ENCODE results near the gene TDRD12. TPM values are rescaled to one million over a fixed set of nuclear protein-coding genes. Genes with fewer than 3 reads are reported as not detected.

TDRD12 gene
- total and polyA plus RNA-seq, 2 experiments from 2014 or later = 0.68 to 2.8 TPM

DNA sequence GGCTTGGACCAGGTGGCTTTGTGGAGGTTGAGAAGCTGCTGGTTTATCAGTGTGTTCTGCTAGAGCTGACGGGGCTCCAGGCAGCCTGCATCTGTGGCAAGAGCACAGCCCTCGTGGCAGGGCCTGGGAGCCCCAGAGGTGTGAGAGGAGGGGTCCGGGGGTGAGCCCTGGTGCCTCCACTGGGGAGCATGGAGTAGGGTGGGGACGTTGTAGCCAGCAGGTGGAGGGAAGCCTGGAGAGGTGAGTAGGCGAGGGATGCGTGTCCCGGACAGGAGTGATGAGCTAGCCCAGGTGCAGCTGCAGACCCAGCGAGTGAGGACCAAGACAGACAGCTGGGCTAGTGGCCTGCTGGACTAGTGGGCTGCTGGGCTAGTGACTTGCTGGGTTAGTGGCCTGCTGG lies 99.0 kb downstream of the TDRD12 start:
- DNase-seq (ENCODE audit: low spot score) = no peak
- no peak for TF ChIP-seq CTCF (conservative IDR thresholded peaks at IDR 0.05; ENCODE audit: low read depth in 2 of 2)
- no peak for TF ChIP-seq NANOG (IDR thresholded peaks at IDR 0.05; ENCODE audit: borderline replicate concordance)
- TF ChIP-seq STAT1 (IDR thresholded peaks at IDR 0.05; ENCODE audit: unreplicated experiment) = no peak
- TF ChIP-seq ZNF114 (CRISPR knock-in tag; IDR thresholded peaks at IDR 0.05) = no peak
- no peak for TF ChIP-seq POLR2AphosphoS5 (IDR thresholded peaks at IDR 0.05; ENCODE audit: low read depth)
- TF ChIP-seq JUNB (IDR thresholded peaks at IDR 0.05; ENCODE audit: unreplicated experiment) = no peak

GRCh38 chr19:32819419-32820400 lies 100.1 kb downstream of the TDRD12 start:
- Histone ChIP-seq H3K4me3 (no peak overlapping the region), H2AFZ (no peak overlapping the region; the same call in none of the 2 replicates), H3K9me2 (ENCODE audit: insufficient read depth) (no peaks in the 10 kb centered on the region), H3K79me2 (replicated peaks; ENCODE audit: insufficient read depth) (no peaks in the 10 kb centered on the region), H3K36me3 (ENCODE audit: insufficient read depth) (no peaks in the 10 kb centered on the region), H3F3A (replicated peaks; ENCODE audit: low read depth) (no peaks in the 10 kb centered on the region), H3K4me2 (no peak overlapping the region), H4K20me1 (replicated peaks; ENCODE audit: insufficient read depth) (no peaks in the 10 kb centered on the region), H3K27ac (ENCODE audit: low read depth) (no peak overlapping the region), H3K4me1 (ENCODE audit: insufficient read depth) (peaks cover 16% of the 10 kb centered on the region), H3K27me3 (ENCODE audit: insufficient read depth) (no peaks in the 10 kb centered on the region)
- H3K4me3 Mint-ChIP-seq = no peak overlapping the region
- peak overlapping the region; percentile 28; the same call in 1 of the 2 replicates for H3K27ac Mint-ChIP-seq
- H3K36me3 Mint-ChIP-seq (ENCODE audit: low read depth) = no peaks in the 10 kb centered on the region
- peaks cover 41% of the 10 kb centered on the region for H3K4me1 Mint-ChIP-seq
- no peak for DNase-seq (ENCODE audit: low spot score)
- no peak for TF ChIP-seq STAT1 (IDR thresholded peaks at IDR 0.05; ENCODE audit: unreplicated experiment)
- no peak for TF ChIP-seq ZNF114 (CRISPR knock-in tag; IDR thresholded peaks at IDR 0.05)
- TF ChIP-seq NANOG (IDR thresholded peaks at IDR 0.05; ENCODE audit: borderline replicate concordance) = no peak
- TF ChIP-seq, protein P1, sequence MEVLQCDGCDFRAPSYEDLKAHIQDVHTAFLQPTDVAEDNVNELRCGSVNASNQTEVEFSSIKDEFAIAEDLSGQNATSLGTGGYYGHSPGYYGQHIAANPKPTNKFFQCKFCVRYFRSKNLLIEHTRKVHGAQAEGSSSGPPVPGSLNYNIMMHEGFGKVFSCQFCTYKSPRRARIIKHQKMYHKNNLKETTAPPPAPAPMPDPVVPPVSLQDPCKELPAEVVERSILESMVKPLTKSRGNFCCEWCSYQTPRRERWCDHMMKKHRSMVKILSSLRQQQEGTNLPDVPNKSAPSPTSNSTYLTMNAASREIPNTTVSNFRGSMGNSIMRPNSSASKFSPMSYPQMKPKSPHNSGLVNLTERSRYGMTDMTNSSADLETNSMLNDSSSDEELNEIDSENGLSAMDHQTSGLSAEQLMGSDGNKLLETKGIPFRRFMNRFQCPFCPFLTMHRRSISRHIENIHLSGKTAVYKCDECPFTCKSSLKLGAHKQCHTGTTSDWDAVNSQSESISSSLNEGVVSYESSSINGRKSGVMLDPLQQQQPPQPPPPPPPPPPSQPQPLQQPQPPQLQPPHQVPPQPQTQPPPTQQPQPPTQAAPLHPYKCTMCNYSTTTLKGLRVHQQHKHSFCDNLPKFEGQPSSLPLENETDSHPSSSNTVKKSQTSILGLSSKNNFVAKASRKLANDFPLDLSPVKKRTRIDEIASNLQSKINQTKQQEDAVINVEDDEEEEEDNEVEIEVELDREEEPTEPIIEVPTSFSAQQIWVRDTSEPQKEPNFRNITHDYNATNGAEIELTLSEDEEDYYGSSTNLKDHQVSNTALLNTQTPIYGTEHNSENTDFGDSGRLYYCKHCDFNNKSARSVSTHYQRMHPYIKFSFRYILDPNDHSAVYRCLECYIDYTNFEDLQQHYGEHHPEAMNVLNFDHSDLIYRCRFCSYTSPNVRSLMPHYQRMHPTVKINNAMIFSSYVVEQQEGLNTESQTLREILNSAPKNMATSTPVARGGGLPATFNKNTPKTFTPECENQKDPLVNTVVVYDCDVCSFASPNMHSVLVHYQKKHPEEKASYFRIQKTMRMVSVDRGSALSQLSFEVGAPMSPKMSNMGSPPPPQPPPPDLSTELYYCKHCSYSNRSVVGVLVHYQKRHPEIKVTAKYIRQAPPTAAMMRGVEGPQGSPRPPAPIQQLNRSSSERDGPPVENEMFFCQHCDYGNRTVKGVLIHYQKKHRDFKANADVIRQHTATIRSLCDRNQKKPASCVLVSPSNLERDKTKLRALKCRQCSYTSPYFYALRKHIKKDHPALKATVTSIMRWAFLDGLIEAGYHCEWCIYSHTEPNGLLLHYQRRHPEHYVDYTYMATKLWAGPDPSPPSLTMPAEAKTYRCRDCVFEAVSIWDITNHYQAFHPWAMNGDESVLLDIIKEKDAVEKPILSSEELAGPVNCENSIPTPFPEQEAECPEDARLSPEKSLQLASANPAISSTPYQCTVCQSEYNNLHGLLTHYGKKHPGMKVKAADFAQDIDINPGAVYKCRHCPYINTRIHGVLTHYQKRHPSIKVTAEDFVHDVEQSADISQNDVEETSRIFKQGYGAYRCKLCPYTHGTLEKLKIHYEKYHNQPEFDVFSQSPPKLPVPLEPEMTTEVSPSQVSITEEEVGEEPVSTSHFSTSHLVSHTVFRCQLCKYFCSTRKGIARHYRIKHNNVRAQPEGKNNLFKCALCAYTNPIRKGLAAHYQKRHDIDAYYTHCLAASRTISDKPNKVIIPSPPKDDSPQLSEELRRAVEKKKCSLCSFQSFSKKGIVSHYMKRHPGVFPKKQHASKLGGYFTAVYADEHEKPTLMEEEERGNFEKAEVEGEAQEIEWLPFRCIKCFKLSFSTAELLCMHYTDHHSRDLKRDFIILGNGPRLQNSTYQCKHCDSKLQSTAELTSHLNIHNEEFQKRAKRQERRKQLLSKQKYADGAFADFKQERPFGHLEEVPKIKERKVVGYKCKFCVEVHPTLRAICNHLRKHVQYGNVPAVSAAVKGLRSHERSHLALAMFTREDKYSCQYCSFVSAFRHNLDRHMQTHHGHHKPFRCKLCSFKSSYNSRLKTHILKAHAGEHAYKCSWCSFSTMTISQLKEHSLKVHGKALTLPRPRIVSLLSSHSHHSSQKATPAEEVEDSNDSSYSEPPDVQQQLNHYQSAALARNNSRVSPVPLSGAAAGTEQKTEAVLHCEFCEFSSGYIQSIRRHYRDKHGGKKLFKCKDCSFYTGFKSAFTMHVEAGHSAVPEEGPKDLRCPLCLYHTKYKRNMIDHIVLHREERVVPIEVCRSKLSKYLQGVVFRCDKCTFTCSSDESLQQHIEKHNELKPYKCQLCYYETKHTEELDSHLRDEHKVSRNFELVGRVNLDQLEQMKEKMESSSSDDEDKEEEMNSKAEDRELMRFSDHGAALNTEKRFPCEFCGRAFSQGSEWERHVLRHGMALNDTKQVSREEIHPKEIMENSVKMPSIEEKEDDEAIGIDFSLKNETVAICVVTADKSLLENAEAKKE (CRISPR knock-in tag; IDR thresholded peaks at IDR 0.05) = no peak
- TF ChIP-seq JUNB (IDR thresholded peaks at IDR 0.05; ENCODE audit: unreplicated experiment) = no peak
- no peak for TF ChIP-seq POLR2AphosphoS5 (IDR thresholded peaks at IDR 0.05; ENCODE audit: low read depth)
- no peak for TF ChIP-seq ZNF331 (CRISPR knock-in tag; IDR thresholded peaks at IDR 0.05; ENCODE audit: low read depth)
- TF ChIP-seq CREB1 (CRISPR knock-in tag; IDR thresholded peaks at IDR 0.05; ENCODE audit: low read depth) = no peak
- TF ChIP-seq EZH2phosphoT487 (IDR thresholded peaks at IDR 0.05; ENCODE audit: unreplicated experiment) = no peak
- peaks cover 3% of the 10 kb centered on the region for H3K27me3 Mint-ChIP-seq (ENCODE audit: insufficient read depth, low read depth, poor library complexity)
- peak; percentile 14; the same call in 2 of the 3 replicates for ATAC-seq
- H3K9me3 Mint-ChIP-seq = no peaks in the 10 kb centered on the region; the same call in 1 of the 3 replicates

More for the DNA sequence above, 99.0 kb downstream of the TDRD12 start:
- no peaks in the 10 kb centered on the region for H3K27me3 ChIP-seq (ENCODE audit: insufficient read depth)
- H3K27me3 Mint-ChIP-seq (ENCODE audit: insufficient read depth, low read depth, poor library complexity) = peaks cover 2% of the 10 kb centered on the region
- no peaks in the 10 kb centered on the region; the same call in 1 of the 3 replicates for H3K9me3 Mint-ChIP-seq
- no peaks in the 10 kb centered on the region for H3K36me3 ChIP-seq (ENCODE audit: insufficient read depth)
- H3K36me3 Mint-ChIP-seq (ENCODE audit: low read depth) = no peaks in the 10 kb centered on the region
- H3K27ac ChIP-seq (ENCODE audit: low read depth) = no peak overlapping the region
- H3K4me2 ChIP-seq = no peak overlapping the region
- peaks cover 15% of the 10 kb centered on the region for H3K4me1 ChIP-seq (ENCODE audit: insufficient read depth)
- no peaks in the 10 kb centered on the region for H4K20me1 ChIP-seq (replicated peaks; ENCODE audit: insufficient read depth)
- no peaks in the 10 kb centered on the region for H3F3A ChIP-seq (replicated peaks; ENCODE audit: low read depth)
- H2AFZ ChIP-seq = no peak overlapping the region
- no peaks in the 10 kb centered on the region for H3K9me2 ChIP-seq (ENCODE audit: insufficient read depth)
- H3K27ac Mint-ChIP-seq = peak overlapping the region; percentile 21; the same call in 1 of the 2 replicates
- no peak overlapping the region for H3K4me3 ChIP-seq
- ATAC-seq = no peak
- H3K4me3 Mint-ChIP-seq = no peak overlapping the region
- no peaks in the 10 kb centered on the region for H3K79me2 ChIP-seq (replicated peaks; ENCODE audit: insufficient read depth)
- peaks cover 45% of the 10 kb centered on the region for H3K4me1 Mint-ChIP-seq
